ENCODE data around the gene SAMD4A.

- TF ChIP-seq ZNF384 (IDR thresholded peaks at IDR 0.05) (no peak), FOXM1 (IDR thresholded peaks at IDR 0.05; ENCODE audit: borderline replicate concordance) (no peak), PKNOX1 (IDR thresholded peaks at IDR 0.05) (no peak), SUZ12 (IDR thresholded peaks at IDR 0.05) (no peak), BHLHE40 (IDR thresholded peaks at IDR 0.05; ENCODE audit: borderline replicate concordance) (no peak), FOXK2 (IDR thresholded peaks at IDR 0.05) (no peak), LEF1 (IDR thresholded peaks at IDR 0.05; ENCODE audit: borderline replicate concordance) (no peak), TARDBP (IDR thresholded peaks at IDR 0.05) (no peak)
These were observed 16.4 kb upstream of the SAMD4A start for GRCh38 chr14:54550514-54550913.

Data from HEK293T (cell line).